Stimulated activated CD4-positive, alpha-beta T cell treated with anti-CD3 and anti-CD28 coated beads, TNF-alpha, amount 100 ng/mL, for 1 hour (primary cell): ENCODE results near the gene MINDY1.
A peak's percentile ranks its signal among the peaks of the same experiment; 100 is the strongest.

ENCODE experiments used
- DNase-seq, 3 donors: peaks; one replicate each; pipeline ENCODE4 v3.0.0-alpha.2; 2020; ENCODE audit warnings: low read depth in 3 of 3, low spot score in 1 of 3

The MINDY1 gene

DNA sequence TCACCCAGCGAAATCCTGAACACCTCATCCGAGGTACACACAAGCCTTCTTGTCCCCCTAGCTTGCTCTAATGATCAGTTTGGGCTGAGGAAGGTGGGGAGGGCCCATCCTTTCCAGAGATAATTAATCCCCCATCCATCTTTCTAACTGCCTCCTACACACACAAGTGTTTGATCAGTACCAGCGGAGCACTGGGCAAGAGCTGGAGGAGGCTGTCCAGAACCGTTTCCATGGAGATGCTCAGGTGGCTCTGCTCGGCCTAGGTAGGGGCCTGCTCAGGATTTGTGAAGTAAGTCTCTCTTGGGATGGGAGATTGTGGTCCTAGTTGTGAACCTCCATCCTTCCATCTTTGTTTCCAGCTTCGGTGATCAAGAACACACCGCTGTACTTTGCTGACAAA lies 18.8 kb downstream of the MINDY1 start:
- DNase-seq, result no peak

DNA sequence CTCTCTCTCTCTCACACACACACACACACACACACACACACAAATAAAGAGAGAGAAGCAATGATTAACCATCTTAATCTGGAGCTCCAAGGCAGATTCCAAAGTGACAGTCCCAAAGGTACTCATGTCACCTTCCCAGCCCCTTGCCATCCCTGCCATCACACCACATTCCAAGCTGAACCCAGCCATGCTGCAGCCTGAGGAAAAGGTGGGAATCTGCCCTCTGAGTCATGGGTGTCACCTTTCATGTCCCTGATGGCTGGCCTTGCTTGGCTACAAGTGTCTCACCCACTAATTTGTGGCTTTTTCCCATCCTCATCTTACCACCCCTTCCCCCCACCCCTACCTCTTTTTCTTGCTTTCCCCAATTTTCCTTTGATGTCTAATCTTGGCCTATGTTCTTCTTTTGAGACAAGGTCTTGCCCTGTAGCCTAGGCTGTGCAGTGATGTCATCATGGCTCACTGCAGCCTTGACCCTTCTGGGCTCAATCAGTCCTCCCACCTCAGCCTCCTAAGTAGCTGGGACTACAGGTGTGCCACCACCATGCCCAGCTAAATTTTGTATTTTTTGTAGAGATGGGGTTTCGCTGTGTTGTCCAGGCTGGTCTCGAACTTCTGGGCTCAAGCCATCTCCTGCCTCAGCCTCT lies 21.4 kb downstream of the MINDY1 start:
- DNase-seq, result no peak

DNA sequence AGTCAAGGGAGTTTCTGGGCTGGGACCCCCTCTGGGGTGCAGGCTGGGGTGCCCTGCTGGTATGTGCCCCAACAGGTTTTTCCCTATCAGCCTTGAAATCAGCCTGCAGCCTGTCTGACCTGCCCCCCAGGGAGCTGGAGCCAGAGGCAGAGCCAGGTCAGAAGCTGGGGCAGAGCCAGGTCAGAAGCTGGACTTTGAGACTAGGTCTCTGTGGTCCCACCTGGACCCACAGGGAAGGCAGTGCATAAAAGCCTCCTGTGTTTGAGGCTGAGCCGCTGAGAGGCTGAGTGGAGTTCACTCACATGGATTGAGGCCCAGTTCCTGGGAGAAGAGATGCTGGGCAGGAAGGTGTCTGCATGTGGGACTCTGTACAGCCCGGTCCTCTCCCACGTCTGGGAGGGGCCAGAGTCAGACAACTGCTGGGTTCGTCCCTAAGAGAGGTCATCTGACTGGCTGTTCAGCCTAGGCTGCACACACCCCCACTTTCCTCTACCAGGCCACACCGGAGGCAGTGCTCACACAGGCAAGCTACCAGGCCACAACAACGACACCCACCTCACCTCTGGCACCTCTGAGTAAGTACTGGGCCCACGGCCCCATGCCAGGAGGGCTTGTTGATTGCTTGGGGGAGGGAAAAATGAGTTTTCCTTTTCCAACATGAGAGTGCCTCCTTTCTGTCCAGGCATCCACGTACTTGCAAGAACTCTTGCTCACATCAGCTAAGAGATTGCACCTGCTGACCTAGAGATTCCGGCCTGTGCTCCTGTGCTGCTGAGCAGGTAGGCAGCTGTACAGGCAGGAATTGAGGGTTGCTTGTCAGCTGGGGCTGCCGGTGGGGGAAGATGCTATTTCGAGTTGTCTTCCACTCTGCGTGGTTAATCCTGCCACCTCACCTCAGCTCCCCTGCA lies 24.6 kb downstream of the MINDY1 start, which contains the start of gene ANXA9:
Gene ANXA9 (plus strand): TSS at position 488 of the 908 bp plus-strand sequence. CDS start 814 bp downstream, outside the sequence.
- no peak for DNase-seq

DNA sequence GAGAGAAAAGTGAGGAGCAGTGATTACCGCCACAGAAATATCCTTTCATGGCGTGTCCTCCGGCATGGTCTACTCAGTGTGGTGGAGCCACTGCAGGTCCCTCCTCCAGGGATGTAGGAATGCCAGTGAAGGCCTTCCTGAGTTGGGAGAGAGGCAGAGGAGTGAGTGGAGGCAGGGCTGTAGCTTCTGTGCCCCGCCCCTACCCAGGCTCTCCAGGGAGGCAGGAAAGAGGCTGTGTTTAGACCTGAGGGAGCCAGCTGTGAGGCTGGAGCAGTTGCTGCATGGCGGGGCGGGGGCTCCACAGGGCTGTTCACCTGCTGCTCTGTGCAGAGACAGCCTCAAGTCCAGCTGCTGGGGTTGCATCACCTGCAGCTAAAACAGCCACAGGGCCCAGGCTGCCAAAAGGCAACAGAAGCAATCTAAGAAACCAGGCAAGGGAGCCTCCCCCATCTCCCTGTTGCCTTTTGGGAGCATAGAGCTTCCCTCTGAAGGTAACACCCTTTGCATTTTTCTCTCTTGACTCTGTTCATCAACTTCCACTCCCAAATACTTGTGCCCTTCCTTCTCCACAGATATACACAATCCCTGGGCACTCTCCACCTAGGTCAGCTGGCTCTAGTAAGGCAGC lies 25.4 kb downstream of the MINDY1 start:
- DNase-seq, result no peak

DNA sequence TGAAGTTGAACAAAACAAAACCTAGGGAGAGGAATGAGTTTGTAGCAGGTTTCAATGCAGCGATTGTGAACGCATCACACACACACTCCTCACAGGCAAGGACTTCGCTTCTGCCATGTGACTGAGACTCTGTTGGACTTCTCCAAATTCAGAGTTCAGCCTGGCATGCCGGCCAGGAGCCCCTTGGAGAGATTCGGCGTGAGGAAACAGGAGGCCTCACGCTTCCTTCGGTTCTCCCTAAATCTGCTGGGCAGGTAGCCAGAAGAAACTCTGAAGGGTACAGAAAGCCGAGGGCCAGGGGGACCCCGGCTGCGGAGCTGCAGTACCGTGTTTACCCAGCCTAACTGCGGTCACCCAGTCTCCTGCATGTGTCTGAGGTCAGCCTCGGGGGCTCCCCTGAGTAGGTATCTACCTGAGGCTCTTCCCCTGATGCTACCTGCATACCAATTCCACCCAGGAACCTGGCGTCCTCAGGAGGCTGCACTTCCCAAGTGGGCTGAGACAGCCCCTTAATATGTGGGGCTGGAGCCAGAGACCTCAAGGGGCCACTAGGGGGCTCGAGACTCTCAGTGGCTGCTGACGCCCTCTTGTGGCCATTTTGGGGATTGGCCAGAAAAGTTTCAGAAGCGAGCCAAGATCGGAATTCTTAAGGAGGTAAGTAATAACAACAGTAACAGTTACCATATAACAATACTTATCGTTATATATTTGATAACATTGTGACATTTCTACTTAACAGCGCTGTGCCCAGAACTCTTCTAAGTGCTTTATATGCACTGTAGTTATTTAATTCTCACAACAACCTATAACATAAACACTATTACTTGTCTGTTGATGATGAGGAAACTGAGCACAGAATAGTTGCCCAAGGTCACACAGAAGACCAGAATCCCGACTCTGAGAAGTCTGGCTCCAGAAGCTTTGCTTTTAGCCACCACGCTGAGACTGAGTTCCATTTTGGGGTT lies 27.3 kb downstream of the MINDY1 start:
- DNase-seq, result peak; percentile 71 to 81 (median 80)

DNA sequence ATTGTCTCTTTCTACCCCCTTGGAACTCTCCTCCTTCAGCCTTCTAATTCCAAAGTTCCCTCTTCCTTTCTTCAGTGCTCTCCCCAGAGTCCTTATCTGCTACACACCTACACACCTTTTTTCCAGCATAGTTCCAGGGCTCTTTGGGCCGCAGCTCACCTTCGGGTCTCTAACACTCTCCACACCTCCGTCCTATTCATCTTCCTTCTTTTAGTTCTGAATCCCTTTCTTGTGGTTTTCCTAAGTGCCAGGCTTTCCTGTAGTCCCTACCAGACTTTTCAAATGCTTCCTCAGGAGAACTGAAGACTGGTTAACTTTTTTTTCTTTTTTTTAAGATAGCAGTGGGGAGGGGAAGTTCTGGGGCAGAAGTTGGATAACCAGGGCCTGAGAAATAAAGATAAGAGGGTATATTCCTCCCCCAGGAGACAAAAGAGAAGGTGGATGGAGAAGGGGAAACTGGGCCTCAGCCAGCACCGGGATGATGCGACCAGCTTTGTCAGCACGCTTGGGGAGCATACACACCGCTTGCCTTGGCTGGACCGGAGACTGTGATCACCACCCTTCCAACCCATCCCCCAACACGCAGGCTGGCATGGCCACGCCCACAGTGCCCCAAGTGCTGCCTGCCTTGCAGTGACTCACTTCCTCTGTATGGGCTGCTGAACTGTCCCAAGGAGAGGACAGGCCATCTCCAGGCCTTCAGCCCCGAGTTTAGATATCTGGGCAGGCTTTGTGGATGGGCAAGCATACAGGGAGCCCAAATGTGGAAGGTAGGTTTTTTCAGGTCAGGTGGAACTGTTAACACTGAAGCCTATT lies 29.6 kb downstream of the MINDY1 start:
- peak; percentile 40 to 45 (median 43) for DNase-seq

DNA sequence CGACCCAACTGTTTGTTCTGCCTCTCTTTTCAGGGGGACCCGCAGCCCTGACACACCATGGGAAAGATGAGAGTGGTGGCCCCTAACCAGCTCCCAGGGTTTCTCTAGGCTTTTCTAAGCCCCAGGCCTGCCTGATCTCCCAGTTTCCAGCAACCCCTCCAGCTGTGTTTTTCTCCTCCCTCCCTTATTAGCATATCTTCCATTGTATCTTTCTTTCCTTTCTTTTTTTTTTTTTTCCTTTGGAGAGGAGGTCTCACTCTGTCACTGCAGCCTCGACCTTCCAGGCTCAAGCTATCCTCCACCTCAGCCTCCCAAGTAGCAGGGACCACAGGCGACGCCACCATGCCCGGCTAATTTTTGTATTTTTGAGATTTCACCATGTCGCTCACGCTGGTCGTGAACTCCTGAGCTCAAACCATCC lies 30.3 kb downstream of the MINDY1 start:
- no peak for DNase-seq

DNA sequence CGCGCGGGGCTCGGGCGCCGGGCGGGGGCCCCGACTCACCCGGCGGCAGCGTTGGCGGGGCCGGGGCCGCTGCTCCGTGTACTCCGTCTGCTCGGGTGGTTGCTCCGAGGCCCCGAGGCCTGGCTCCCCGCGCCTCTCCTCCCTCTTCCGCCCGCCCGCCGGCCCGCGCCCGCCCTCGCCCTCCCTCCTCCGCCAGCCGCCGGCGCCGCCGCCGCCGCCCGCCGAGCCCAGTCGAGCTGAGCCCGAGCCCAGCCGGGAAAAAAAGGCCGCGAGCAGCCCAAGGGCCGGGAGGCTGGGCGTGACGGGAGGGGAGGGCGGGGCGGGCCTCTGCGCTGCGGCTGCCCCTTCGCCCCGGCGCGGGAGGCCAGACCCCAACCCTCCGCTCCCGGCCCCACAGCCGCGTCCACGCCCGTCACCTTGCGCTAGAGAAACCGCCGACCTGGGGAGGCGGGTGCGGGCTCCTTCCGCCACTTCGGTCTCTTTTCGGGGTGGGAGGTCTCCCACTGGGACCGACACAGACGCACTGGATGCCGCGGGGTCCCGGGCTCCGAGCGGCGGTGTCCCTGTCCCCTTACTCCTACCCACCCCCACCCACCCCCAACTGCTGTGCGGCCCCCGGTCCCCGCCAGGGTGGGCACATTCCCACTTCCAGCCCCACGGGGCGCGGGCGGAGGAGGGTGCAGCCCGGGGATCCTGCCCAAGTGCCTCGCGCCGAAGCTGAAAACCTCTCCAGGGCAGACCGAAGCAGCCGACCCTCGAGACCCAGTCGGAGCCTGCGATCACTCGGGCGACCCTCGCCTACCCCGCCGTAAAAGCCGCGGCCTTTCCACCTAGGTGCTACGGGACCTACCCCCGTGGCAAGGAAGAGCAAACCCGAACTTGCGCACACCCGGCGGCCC lies 31.9 kb downstream of the MINDY1 start, which contains the start of gene CERS2:
Gene CERS2 (minus strand): TSS at position 256 of the 899 bp plus-strand sequence. CDS start 5,745 bp downstream, outside the sequence.
- peak; percentile 43 to 65 (median 64) for DNase-seq

DNA sequence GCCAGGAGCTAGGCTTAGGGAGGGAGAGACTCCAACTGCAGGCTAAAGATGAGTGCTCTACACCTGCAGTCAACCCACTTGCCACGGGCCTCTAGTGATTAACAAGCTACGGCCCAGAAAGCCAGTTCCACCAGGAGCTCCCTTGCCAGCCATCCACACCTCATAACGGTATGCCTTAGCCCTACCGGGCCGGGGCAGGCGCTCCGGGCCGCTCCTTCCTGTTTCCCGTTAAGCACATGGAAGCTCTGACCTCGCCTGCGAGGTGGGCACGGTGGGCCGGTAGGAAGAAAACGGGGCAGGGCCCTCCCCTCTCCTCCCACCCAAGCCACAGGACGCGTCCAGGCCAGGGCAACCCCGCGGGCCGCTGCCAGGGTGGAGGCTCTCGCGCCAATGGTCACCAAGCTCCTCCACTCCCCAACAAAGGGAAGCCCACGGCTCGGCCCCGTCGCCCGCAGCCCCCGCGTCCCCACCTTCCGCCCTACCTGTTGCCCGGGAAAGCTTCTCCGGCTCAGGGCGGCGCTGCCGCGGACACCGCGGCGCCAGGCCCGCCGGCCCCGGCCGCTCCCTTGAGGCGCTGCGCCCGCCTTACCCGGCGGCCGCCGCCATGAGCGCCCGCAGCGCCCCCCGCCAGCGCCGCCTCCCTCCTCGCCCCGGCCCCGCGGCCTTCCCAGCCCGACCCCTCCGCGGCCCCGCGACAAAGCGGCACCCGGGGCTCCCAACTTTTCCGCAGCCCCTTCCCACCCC lies 32.7 kb downstream of the MINDY1 start:
- DNase-seq, result peak in 1 of 3 donors; percentile 30

DNA sequence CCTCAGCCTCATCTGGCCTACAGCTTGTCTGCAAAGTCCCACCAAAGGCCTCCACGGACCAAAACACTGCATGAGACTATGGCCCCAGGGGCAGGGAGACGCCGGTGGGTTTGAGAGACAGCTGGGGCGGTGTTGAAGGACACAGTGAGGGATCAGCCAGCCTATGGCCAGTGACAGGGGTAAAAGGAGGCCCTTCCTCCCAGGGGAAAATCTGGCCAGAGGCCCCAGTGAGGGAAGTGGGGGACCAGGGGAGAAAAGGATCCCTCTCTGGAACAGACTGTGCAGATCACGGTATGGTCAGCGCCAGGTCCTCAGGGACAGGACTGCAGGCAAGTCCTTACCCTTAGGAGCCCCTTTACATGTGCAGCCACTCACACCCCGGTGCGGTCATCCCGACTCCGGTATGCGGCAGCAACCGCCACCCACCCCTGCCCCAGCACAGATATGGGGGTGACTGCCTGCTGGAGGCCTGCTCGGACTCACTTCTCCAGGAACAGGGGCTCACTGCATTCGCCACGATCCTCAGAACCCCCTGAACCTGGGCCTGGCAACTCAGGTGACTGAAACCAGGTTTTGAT lies 33.4 kb downstream of the MINDY1 start:
- DNase-seq, result no peak

DNA sequence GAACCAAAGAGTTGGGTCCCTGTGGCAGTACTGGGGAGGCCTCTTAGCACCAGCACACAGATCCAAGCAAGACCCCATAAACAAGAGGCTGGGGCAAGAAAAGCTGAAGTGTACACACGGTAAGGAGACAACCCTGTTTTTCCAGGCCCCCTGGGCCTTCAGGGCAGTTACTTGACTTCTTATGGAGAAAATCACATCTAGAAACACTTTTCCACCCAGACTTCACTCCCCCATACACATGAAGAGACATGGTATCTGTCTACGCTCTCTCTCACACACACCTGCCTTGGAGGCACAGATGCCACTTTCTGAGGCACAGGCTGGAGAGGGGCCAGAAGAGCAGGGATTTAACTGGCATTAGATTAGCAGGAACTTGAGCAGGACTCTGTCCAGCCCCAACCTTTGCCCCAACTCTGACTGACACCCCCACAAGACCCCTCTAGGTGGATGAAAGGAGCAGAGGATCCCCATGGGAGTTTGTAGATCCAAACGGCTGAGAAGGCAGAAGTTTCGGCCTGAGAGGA lies 34.2 kb downstream of the MINDY1 start:
- DNase-seq, result no peak

DNA sequence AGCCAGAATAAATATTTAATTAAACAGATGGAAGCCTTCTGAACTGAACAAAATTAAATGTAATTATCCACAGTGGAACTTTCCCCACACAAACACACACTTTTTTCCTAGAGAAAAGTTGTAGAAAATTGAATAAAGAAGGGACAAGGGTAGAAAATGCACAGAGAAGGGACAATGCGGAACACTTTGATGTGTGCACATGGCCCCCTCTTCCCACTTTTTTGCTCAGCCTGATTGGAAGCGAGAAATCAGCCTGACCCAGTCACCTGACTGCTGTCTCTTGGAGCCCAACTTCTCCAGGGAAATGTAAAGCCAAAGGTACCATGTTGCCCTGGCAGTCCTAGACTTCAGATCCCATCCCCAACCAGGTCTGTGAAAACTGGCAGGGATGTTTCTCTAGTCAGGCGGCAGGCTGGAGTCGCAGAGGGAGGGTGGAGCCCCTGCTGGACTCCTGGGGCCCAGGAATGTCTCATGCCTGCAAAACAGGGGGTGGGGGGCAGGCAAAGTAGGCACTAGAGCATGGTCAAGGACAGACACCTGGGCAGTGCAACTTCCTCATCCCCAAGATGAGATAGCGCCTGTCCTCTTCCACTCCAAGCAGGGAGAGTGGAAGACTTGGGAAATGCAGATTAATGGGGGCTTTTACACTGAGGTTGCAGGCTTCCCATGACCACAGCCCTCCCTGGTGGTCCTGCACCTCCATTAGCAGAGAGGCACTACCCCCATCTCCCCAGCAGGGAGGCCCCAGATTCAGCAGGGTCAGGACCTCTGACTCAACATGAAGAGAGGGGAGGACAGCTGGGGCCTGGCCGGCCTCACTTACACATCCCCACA lies 34.9 kb downstream of the MINDY1 start:
- no peak for DNase-seq

DNA sequence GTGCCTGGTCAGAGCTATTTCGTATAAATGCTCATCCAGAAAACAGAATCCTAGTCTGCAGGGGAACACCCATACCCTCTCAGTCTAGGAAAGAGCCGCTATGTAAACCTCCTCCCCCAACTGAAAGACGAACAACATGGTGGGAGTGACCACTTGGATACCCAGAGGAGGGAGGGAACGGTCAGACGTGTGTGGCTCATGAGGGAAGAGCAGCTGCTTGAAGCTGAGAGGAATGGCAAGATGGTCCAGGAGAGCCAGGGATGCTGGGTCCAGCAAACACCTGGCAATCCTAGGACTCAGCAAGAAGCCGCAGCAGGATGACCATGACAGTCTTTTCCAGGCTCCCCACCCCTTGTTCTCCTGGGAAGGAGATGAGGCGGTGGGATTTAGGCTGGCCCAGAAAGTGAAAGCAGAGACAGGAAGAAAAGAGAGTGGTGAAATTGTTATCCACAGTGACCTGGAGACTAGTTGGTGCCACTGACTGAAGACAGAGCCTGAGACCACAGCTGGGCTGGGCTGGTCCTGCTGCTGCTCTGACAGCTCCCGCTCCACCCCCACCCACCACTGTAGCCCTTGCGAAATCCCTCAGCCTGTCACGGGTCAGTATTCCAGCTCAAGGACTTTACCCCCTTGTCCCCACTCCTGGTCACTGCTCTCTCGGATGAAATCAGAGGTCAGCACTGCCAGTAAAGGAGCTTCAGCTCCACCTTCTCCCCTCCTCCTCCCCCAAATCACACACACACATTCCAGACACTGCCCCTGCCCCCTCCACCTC lies 35.7 kb downstream of the MINDY1 start:
- no peak for DNase-seq

DNA sequence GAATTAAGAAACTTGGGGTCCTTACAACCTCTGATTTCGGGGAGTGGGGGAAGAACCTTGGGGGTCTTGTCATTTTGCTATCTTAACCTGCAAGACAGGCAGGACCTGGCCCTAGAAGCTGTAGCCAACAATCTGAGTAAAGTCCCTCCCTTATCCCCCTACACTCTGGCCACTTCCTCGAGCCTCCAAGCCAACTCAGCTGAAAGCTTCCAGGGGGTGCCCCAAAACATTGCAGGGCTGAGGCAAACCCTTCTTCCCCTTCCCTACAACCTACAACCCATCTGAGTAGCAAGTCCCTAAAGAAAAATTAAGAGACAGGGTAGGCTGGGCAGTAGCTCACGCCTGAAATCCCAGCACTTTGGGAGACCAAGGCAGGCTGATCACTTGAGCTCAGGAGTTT lies 37.1 kb downstream of the MINDY1 start:
- DNase-seq, result no peak

DNA sequence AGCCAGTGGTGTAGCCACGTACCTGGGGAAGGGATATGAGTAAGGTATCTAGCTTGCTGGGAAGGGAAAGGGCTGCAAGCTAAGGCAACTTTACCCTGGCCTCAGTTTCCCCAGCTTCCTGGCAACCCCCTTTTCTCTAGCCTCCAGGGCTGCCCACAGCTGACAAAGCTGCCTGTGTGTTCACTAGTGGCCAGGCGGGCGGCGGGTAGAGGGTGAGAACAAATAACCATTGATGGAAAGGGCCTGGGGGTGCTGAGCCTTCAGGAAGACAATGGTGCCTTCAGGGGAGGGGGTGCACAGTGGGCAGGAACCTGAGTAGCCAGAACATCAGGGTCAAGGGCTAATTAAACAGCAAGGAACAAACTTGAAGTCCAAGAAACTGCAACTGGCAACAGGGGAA lies 38.2 kb downstream of the MINDY1 start:
- no peak for DNase-seq

DNA sequence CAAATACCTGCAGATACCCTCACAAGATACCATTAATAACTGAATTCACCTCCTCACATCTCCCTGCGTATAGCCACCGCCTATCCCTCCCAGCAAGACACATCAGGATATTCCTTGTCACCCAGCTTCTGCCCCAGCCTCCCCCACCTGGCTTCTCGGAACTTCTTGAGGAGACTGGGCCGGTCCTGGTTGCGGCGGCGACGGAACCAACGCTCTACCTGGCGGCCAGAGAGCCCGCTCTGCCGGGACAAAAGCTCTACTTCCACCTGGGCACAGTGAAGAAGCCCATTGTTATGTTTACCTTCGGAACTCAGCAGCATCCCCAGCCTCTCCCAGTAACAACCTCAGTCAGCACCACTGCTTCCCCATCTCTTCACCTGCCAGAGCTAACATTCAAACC lies 38.8 kb downstream of the MINDY1 start:
- DNase-seq, result no peak
